Prostate gland (tissue), 2 donors: ENCODE measurements around the gene TMEM174.

Experiments
- CTCF ChIP-seq, 4 experiments: fragments of 200-600 bp in 2 of 4; fragments of 450-650 bp in 2 of 4; sonication (generic) in 2 of 4; IDR thresholded peaks; 1 replicate in 3 of 4; 2 replicates in 1 of 4; pipeline ENCODE4 v1.5.1; 2016 to 2019; ENCODE audit warnings: antibody characterized with exemption in 4 of 4, mild to moderate bottlenecking in 2 of 4, moderate library complexity in 2 of 4
- POLR2AphosphoS5 ChIP-seq: sonication (generic); formaldehyde crosslinking; IDR thresholded peaks from one replicate; pipeline ENCODE4 v1.6.1; 2017; ENCODE audit warnings: antibody characterized with exemption

GRCh38 chr5:73221161-73221560 lies 48.2 kb downstream of the TMEM174 start:
- TF ChIP-seq CTCF (IDR thresholded peaks at IDR 0.05) (no peak), POLR2AphosphoS5 (no peak)
